Measurements from ENCODE around the gene PTPRE.
"Not testable (repeated sequence)": the region's sequence is repeated elsewhere in the genome, so short reads cannot be mapped to it uniquely, and the experiment has no call there.

Gene PTPRE

GRCh38 chr10:127986531-127987466 lies 79.9 kb downstream of the PTPRE start:
- no peak for TF ChIP-seq CTCF (conservative IDR thresholded peaks at IDR 0.05; ENCODE audit: low read depth, low read length)
- H3K4me3 ChIP-seq (ENCODE audit: low read length): no peak overlapping the region
- no peak for DNase-seq (ENCODE audit: low read depth)

- no peak for TF ChIP-seq CTCF (conservative IDR thresholded peaks at IDR 0.05; ENCODE audit: low read depth, low read length)
- DNase-seq (ENCODE audit: low read depth): no peak
- H3K4me3 ChIP-seq (ENCODE audit: low read length): no peak overlapping the region
These were observed 80.8 kb downstream of the PTPRE start for GRCh38 chr10:127987467-127988380.

GRCh38 chr10:127989481-127990012 lies 82.6 kb downstream of the PTPRE start:
- TF ChIP-seq CTCF (conservative IDR thresholded peaks at IDR 0.05; ENCODE audit: low read depth, low read length): no peak
- DNase-seq (ENCODE audit: low read depth): peak; percentile 87
- no peak overlapping the region for H3K4me3 ChIP-seq (ENCODE audit: low read length)

- DNase-seq (ENCODE audit: low read depth); H3K4me3 ChIP-seq (ENCODE audit: low read length): not testable (repeated sequence)
These were observed 83.4 kb downstream of the PTPRE start for GRCh38 chr10:127990132-127990788.

GRCh38 chr10:127990846-127991542 lies 84.1 kb downstream of the PTPRE start:
- no peak for TF ChIP-seq CTCF (conservative IDR thresholded peaks at IDR 0.05; ENCODE audit: low read depth, low read length)
- peak; percentile 99 for DNase-seq (ENCODE audit: low read depth)
- H3K4me3 ChIP-seq (ENCODE audit: low read length): peak overlapping the region; percentile 5

- H3K4me3 ChIP-seq (ENCODE audit: low read length): no peak overlapping the region
- no peak for DNase-seq (ENCODE audit: low read depth)
- TF ChIP-seq CTCF (conservative IDR thresholded peaks at IDR 0.05; ENCODE audit: low read depth, low read length): no peak
These were observed 84.8 kb downstream of the PTPRE start for GRCh38 chr10:127991543-127992255.

Measured in retinal pigment epithelial cell (primary cell).